ENCODE results near the gene M6PR. TPM values are rescaled to one million over a fixed set of nuclear protein-coding genes. Genes with fewer than 3 reads are reported as not detected.

M6PR gene
- 98.5 and 114 TPM in 2 replicates for total RNA-seq

- DNase-seq (ENCODE audit: extremely low read depth, low read depth, low spot score): peak; percentile 79
These were observed at the start of gene M6PR for GRCh38 chr12:8949342-8950220. TSS of gene M6PR (minus strand) at chr12:8949645. CDS start at chr12:8946404, 3,241 bp downstream.

GRCh38 chr12:8996682-8997405 lies 47.4 kb upstream of the M6PR start:
- no peak for DNase-seq (ENCODE audit: extremely low read depth, low read depth, low spot score)

- no peak for DNase-seq (ENCODE audit: extremely low read depth, low read depth, low spot score)
These were observed 45.8 kb upstream of the M6PR start for GRCh38 chr12:8995021-8995775.

DNA sequence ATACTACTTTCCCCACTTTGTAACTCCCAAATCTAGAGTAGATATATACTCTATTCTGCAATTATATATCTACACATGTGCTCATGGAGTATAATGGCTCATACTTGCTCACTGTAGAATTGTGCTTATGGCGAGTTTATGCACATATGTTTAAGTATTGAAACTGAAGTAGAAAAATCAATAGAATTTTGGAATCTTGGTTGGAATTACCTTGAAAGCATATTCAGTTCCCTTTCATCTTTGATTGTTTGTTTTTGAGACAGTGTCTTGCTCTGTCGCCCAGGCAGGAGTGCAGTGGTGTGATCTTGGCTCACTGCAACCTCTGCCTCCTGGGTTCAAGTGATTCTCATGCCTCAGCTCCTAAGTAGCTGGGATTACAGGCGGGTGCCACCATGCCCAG lies 44.4 kb upstream of the M6PR start:
- DNase-seq (ENCODE audit: extremely low read depth, low read depth, low spot score): no peak

DNA sequence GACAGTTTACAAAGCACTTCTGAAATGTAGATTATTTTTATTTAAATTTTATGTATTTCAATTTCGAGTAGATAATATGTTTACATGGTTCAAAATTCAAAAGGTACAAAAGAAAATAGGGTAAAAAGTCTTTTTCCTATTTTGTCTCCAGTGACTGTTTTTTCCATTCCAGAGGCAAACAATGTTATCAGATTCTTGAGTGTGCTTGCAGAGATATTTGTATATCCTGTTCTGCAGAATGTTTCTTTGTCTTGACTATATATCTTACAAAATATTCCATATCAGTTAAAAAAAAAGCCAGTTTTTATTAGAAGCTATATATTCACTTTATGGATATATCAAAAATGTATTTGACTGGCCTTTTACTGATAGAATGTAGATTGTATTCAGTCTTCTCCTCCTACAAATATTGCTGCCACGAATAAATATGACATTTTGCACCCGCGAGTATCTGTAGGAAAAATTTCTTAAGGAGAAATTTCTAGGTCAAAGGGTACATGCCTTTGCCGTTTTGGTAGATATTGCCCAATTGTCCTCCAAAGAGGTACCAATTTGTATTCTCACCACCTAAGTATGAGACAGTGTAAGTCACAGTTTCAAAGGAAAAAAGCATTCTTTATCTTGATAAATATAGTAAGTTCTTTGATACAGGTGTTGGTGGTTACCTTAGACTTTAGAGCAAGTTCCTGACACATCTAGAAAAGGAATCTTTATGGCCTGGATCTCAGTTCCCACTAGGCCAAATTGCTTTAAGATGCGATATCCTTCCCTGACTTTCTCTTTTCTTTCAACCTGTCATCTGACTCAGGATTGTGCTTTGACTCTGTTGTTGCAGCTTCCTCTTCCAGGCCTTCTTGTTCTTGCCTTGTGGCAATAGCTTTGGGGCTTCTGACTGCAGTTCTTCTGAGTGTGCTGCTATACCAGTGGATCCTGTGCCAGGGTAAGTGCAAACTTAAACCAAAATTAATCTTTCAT lies 42.2 kb upstream of the M6PR start:
- no peak for DNase-seq (ENCODE audit: extremely low read depth, low read depth, low spot score)

DNA sequence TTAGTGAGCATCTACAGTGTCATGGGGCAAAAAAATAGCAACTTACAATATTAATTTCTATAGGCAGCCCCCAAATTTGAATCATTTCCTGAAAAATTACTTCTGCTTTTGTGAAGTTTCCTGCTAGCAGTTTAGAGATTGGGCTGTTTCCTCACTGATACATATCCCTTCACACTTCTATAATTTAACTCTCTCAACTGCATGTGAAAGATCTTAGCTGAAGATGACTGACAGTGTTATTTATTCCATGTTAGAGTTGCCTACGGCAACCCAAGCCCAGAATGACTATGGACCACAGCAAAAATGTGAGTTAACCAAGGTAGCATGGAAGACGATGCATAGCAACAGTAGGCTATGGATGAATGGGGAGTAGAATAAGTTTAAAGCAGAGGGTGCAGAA lies 40.0 kb upstream of the M6PR start, which contains the start of gene KLRG1:
Gene KLRG1 (plus strand): TSS at position 134 of the 400 bp plus-strand sequence. CDS start 90 bp downstream, at position 224.
- no peak for DNase-seq (ENCODE audit: extremely low read depth, low read depth, low spot score)

- DNase-seq (ENCODE audit: extremely low read depth, low read depth, low spot score): no peak
These were observed 38.2 kb upstream of the M6PR start for GRCh38 chr12:8987685-8988084.

- DNase-seq (ENCODE audit: extremely low read depth, low read depth, low spot score): no peak
These were observed 37.7 kb upstream of the M6PR start for GRCh38 chr12:8987163-8987562.

DNA sequence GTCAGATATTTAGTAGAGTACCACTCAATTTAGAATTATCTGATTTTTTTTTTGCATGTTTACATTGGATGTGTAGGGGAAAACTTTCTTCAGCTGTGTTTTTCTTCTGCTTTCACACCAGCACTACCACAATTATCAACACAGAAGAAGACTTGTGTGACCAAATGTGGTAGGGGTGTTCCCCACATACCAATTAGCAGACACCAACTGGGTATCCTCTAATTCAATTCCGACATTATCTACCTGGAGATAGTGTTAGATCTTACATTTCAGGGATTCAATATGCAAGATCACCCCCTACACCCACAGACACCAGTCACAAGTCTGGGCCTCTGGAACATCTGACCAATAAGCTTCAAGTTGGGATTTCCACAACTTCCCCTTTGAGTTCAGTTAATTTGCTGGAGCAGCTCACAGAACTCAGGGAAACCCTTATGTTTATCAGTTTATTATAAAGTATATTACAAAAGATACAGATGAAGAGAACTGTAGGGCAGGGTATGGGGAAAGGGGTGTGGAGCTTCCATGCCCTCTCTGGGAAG lies 35.8 kb upstream of the M6PR start:
- no peak for DNase-seq (ENCODE audit: extremely low read depth, low read depth, low spot score)

GRCh38 chr12:8980137-8980536 lies 30.7 kb upstream of the M6PR start:
- DNase-seq (ENCODE audit: extremely low read depth, low read depth, low spot score): no peak

GRCh38 chr12:8970432-8970831 lies 21.0 kb upstream of the M6PR start:
- no peak for DNase-seq (ENCODE audit: extremely low read depth, low read depth, low spot score)

GRCh38 chr12:8969861-8970411 lies 20.5 kb upstream of the M6PR start:
- no peak for DNase-seq (ENCODE audit: extremely low read depth, low read depth, low spot score)

DNA sequence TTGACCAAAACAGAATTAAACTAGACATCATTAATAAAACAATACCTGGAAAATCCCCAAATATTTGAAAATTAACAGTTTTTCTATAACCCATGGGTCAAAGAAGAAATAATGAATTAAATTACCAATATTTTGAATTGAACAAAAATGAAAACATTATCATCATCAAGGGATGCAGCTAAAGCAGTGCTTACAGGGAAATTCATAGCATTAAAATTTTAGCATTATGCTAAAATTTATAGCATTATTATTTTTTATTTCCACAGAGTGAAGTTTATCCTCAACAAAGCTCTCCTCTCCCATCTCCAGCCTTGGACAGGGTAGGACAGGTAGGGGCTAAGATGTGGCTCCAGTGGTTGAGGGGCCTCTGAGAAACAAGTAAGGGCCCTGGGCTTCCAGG lies 19.3 kb upstream of the M6PR start:
- DNase-seq (ENCODE audit: extremely low read depth, low read depth, low spot score): no peak

DNA sequence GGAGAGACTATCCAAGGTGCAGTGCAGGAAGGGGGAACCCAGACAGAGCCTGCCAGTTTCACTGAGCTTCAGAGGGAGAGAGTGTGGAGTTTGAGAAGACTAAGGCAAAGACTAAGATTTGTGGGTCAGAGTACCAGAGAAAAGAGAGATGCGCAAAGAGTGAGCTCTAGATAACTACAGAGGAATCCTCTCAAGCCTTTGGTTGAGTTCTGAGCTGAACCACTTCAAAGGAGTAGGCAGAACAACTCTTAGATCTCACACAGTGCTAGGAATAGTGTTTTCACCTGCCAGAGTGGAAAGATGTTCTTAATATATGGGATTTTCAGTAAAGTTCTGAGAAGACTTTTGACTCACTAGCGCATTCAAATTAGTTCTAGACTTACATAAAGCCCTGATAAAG lies 10.7 kb upstream of the M6PR start:
- DNase-seq (ENCODE audit: extremely low read depth, low read depth, low spot score): no peak

- DNase-seq (ENCODE audit: extremely low read depth, low read depth, low spot score): no peak
These were observed 8.6 kb upstream of the M6PR start for GRCh38 chr12:8958066-8958465.

DNA sequence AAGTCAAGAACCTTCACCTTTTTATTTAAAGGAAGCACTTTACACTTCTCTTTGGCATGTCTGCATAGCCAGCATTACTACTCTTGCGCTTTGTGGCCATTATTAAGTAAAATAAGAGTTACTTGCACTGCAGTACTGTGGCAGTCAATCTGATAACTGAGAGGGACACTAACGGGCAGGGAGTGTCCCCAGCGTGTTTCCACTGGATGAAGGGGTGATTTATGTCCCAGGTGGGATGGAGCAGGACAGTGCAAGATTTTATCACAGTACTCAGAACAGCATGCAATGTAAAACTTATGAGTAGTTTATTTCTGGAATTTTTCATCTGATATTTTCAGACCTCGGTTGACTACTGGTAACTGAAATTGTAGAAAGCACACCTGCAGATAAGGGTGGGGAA lies 8.1 kb upstream of the M6PR start:
- DNase-seq (ENCODE audit: extremely low read depth, low read depth, low spot score): no peak

- DNase-seq (ENCODE audit: extremely low read depth, low read depth, low spot score): no peak
These were observed 7.3 kb upstream of the M6PR start for GRCh38 chr12:8956772-8957171.

- DNase-seq (ENCODE audit: extremely low read depth, low read depth, low spot score): no peak
These were observed 6.6 kb upstream of the M6PR start for GRCh38 chr12:8956073-8956472.

DNA sequence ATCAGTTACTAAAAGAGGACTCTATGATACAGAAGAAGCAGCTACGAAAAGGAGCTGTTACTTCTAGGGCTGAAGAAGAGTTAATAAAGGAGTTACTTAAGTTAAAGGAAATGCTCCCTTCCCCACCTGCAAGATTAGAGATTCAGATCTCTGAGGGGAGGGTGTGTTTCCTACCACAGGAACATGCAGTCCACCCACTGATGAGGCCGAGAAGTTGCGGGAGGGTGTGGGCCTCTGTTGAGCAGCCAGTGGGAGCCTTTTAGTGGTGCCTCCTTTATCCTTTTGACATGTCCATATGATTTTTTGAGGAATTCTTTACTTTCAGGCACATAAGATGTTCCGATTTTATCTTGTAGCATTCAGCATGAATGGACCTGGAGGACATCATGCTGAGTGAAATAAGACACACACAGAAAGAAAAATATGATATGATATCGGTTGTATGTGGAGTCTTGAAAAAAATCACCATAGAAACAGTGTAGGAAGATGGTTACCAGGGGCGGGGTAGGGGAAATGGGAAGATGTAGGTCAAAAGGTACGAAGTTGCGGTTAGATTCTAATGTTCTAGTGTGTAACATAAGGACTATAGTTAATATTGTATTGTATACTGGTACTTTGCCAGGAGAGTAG lies 4.4 kb upstream of the M6PR start:
- no peak for DNase-seq (ENCODE audit: extremely low read depth, low read depth, low spot score)

Measured in glomerular endothelial cell (primary cell).